ENCODE data around the gene TCL1B. TPM values are rescaled to one million over a fixed set of nuclear protein-coding genes. Genes with fewer than 3 reads are reported as not detected.
"Not testable (repeated sequence)": the region's sequence is repeated elsewhere in the genome, so short reads cannot be mapped to it uniquely, and the experiment has no call there.

TCL1B gene
- total RNA-seq, 5 donors from 2014 or later (not counting 1 experiment from before 2014, with no cell fraction given): 0.21 to 2.0 (median 0.70) TPM; not detected in 1

DNA sequence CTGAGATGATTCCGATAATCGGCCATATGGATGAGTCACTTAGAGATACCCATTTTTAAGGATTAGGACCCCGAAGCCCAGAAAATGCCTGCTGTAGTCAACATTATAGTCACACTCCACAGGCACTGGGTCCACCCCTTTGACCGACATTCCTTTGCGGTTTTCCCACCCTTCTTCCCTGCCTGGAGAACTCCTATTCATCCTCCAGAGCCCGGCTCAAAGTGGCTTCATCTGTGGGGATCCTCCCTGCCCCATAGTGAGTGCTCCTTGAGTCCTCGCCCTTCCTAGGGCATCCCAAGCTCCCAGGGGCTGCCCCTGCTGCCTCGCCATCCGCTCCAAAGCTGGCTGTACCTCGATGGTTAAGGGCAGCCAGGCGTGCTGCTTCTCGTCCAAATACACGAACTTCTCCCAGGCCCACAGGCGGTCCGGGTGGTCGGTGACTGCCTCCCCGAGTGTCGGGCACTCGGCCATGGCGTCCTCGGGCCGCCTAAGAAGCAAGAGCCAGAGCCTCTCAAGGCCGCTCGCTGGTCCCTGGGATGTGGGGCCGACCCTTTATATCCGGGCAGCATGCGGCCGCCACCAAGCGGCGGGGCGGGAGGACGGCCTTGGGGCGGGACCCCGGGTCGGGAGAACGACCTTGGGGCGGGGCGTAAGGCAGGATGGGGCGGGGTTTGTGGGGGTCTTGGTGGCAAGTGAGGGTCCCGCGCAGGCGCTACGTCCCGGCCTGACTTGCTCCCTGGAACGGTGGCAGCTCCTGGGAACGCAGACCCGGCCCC lies 27.6 kb downstream of the TCL1B start, which contains the start of gene TCL1A:
Gene TCL1A, minus strand, starts transcription at position 530 of the 776 bp plus-strand sequence. Its CDS starts 59 bp downstream, at position 471.
- ATAC-seq (replicated peaks in 1 of 4) (no peak), DNase-seq (no peak)
- POLR2A ChIA-PET: no interaction called here
- WGBS (ENCODE audit: insufficient coverage): 52% methylated on average over 42 of the region's 47 CpGs
- no peaks in the 10 kb centered on the region for H3K4me1 ChIP-seq (ENCODE audit: control insufficient read depth in 1 of 2, extremely low read depth in 1 of 2, insufficient read depth in 2 of 2, low read length in 2 of 2)
- Mint-ChIP-seq H3K4me1 (no peaks in the 10 kb centered on the region), H3K36me3 (no peaks in the 10 kb centered on the region), H3K4me3 (peak within 1 kb of the TSS in 1 of 3 donors; percentile 76), H3K9me3 (no peaks in the 10 kb centered on the region), H3K27ac (peak within 1 kb of the TSS in 1 of 2 donors; percentile 51), H3K27me3 (peaks cover 33 to 37% of the 10 kb centered on the region in 2 donors)
- H3K36me3 ChIP-seq (ENCODE audit: control insufficient read depth in 2 of 2, extremely low read depth in 1 of 2, insufficient read depth in 1 of 2, low read length in 1 of 2): no peaks in the 10 kb centered on the region
- H3K27ac ChIP-seq (ENCODE audit: low read length): no peak within 1 kb of the TSS
- peaks cover 0 to 29% of the 10 kb centered on the region in 2 experiments for H3K27me3 ChIP-seq (replicated peaks in 1 of 2; ENCODE audit: control insufficient read depth in 2 of 2, extremely low read depth in 1 of 2, insufficient read depth in 2 of 2, low read length in 1 of 2)
- CTCF ChIA-PET: no interaction called here
- H3K9me3 ChIP-seq: no peaks in the 10 kb centered on the region
- H3K4me3 ChIP-seq (ENCODE audit: control insufficient read depth in 1 of 2, extremely low read depth in 1 of 2, low read length in 1 of 2): no peak within 1 kb of the TSS

DNA sequence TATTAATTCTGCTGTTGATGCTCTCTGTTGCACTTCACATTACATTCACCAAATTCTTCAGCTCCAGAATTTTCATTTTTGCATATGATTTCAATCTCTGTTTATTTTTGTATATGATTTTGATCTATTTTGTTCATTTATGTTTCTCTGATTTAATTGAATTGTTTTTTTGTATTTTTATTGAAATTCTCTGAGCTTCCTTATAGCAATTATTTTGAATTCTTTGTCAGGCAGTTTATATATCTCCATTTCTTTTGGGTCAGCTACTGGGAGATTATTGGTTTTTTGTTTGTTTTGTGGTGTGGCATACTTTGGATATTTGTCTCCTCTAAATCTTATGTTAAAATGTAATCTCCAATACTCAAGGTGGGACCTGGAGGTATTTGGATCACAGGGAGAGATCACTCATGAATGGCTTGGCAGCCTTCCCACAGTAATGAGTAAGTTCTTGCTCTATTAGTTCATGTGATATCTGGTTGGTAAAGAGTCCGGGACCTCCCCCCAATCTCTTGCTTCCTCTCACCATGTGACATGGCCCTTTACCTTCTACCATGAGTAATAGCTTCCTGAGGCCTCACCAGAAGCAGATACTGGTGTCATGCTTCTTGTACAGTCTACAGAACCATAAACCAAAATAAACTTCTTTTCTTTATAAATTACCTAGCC lies 36.4 kb downstream of the TCL1B start:
- Histone ChIP-seq H3K36me3 (ENCODE audit: control insufficient read depth in 2 of 2, extremely low read depth in 1 of 2, insufficient read depth in 1 of 2, low read length in 1 of 2) (no peaks in the 10 kb centered on the region), H3K9me3 (no peaks in the 10 kb centered on the region), H3K4me1 (ENCODE audit: control insufficient read depth in 1 of 2, extremely low read depth in 1 of 2, insufficient read depth in 2 of 2, low read length in 2 of 2) (no peaks in the 10 kb centered on the region), H3K27me3 (replicated peaks in 1 of 2; ENCODE audit: control insufficient read depth in 2 of 2, extremely low read depth in 1 of 2, insufficient read depth in 2 of 2, low read length in 1 of 2) (peaks cover 0 to 15% of the 10 kb centered on the region in 2 experiments), H3K27ac (ENCODE audit: low read length) (no peak overlapping the region), H3K4me3 (ENCODE audit: control insufficient read depth in 1 of 2, extremely low read depth in 1 of 2, low read length in 1 of 2) (no peak overlapping the region)
- Mint-ChIP-seq H3K9me3 (peaks cover 11 to 17% (median 12%) of the 10 kb centered on the region in 3 donors), H3K27me3 (peaks cover 26 to 29% of the 10 kb centered on the region in 2 donors), H3K27ac (no peak overlapping the region), H3K4me3 (no peak overlapping the region), H3K4me1 (no peaks in the 10 kb centered on the region), H3K36me3 (no peaks in the 10 kb centered on the region)
- ATAC-seq (replicated peaks in 1 of 4): no peak
- ChIA-PET POLR2A (interaction anchor here in 1 of 2 donors (0.6 kb wide), 1 partner anchor 30 kb away, joined by 3 read pairs; no protein-coding TSS in a partner anchor), CTCF (no interaction called here)
- WGBS (ENCODE audit: insufficient coverage): no CpG with 5 or more reads among the region's 1 CpG
- DNase-seq: no peak

DNA sequence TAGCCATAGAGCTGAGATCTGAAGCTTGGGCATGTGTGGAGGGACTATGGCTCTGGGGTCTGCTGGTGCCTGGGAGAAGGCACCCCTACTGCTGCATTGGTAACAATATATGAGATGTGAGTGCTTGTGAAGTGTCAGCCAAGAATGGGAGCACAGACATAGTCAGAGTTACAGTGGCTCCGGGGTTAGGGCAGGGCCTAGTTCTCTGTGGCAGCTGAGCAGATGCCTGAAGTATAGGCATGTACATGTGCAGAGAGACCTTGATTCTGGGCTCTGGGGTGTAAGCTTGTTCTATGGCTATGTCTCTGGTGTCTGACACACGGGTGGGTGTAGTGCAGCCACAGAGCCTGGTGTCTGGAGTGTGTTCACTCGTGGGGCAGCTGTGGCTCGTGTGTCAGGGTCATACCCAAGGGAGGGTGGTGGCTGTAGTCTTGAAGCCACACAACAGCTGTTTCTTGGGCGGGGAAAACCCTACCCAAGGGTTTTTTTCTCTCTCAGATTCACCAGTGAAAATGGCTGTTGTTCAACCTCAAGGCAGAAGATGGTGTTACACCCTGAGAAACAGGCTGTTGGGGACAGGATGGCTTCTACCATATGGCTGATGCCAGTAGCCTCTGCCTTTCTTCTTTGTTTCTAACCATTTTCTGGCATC lies 39.6 kb downstream of the TCL1B start:
- Mint-ChIP-seq H3K9me3 (peaks cover 11 to 17% (median 12%) of the 10 kb centered on the region in 3 donors), H3K4me3 (no peak overlapping the region), H3K4me1 (peaks cover 0 to 4% (median 0%) of the 10 kb centered on the region in 3 donors), H3K27me3 (peaks cover 49 to 53% of the 10 kb centered on the region in 2 donors), H3K27ac (peak overlapping the region in 1 of 2 donors; percentile 32), H3K36me3 (no peaks in the 10 kb centered on the region)
- peaks cover 0 to 15% of the 10 kb centered on the region in 2 experiments for H3K27me3 ChIP-seq (replicated peaks in 1 of 2; ENCODE audit: control insufficient read depth in 2 of 2, extremely low read depth in 1 of 2, insufficient read depth in 2 of 2, low read length in 1 of 2)
- H3K4me3 ChIP-seq (ENCODE audit: control insufficient read depth in 1 of 2, extremely low read depth in 1 of 2, low read length in 1 of 2): no peak overlapping the region
- H3K27ac ChIP-seq (ENCODE audit: low read length): no peak overlapping the region
- no peaks in the 10 kb centered on the region for H3K9me3 ChIP-seq
- DNase-seq: peak in 1 of 35 experiments; percentile 10
- POLR2A ChIA-PET: no interaction called here
- ATAC-seq (replicated peaks in 1 of 4): no peak
- H3K4me1 ChIP-seq (ENCODE audit: control insufficient read depth in 1 of 2, extremely low read depth in 1 of 2, insufficient read depth in 2 of 2, low read length in 2 of 2): no peaks in the 10 kb centered on the region
- CTCF ChIA-PET: no interaction called here
- WGBS (ENCODE audit: insufficient coverage): 70% methylated on average over 2 of the region's 5 CpGs
- no peaks in the 10 kb centered on the region for H3K36me3 ChIP-seq (ENCODE audit: control insufficient read depth in 2 of 2, extremely low read depth in 1 of 2, insufficient read depth in 1 of 2, low read length in 1 of 2)

DNA sequence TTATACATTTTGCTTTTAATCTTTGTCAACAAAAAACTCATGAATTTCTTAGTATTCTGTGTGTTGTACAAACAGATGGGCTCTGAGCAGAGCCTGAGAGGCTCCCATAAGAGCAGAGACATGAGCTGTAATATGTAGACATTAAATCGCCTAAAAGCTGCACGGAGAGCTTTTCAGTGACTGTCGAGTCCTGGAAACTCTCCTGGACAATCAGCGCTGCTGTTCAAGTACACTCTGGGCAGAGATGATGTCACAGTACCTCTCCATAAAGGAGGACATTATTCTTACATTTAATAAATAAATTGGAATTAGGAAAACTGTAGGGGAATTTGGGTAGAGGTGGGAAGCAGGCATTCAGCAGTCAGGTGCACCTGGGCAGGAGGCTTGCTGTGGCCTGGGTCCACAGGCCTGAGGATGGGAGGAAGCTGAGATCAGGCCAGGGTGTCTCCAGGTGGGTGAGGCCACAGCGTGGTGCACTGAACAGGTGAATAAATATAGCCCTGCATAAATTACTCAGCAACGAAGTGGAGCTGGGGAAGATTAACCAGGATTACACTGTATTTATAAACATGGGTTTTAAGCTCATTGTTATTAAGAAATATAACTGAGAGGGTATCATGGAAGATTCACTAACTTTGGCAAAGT lies 41.0 kb downstream of the TCL1B start:
- DNase-seq (no peak), ATAC-seq (replicated peaks in 1 of 4) (no peak)
- Histone ChIP-seq H3K27me3 (replicated peaks in 1 of 2; ENCODE audit: control insufficient read depth in 2 of 2, extremely low read depth in 1 of 2, insufficient read depth in 2 of 2, low read length in 1 of 2) (peaks cover 0 to 15% of the 10 kb centered on the region in 2 experiments), H3K4me3 (ENCODE audit: control insufficient read depth in 1 of 2, extremely low read depth in 1 of 2, low read length in 1 of 2) (no peak overlapping the region), H3K36me3 (ENCODE audit: control insufficient read depth in 2 of 2, extremely low read depth in 1 of 2, insufficient read depth in 1 of 2, low read length in 1 of 2) (no peaks in the 10 kb centered on the region), H3K4me1 (ENCODE audit: control insufficient read depth in 1 of 2, extremely low read depth in 1 of 2, insufficient read depth in 2 of 2, low read length in 2 of 2) (no peaks in the 10 kb centered on the region), H3K9me3 (no peaks in the 10 kb centered on the region), H3K27ac (ENCODE audit: low read length) (no peak overlapping the region)
- H3K9me3 Mint-ChIP-seq: peaks cover 11 to 14% (median 12%) of the 10 kb centered on the region in 3 donors
- no peaks in the 10 kb centered on the region for H3K36me3 Mint-ChIP-seq
- H3K4me1 Mint-ChIP-seq: peaks cover 0 to 4% (median 0%) of the 10 kb centered on the region in 3 donors
- no peak overlapping the region for H3K4me3 Mint-ChIP-seq
- H3K27ac Mint-ChIP-seq: no peak overlapping the region
- peaks cover 49 to 55% of the 10 kb centered on the region in 2 donors for H3K27me3 Mint-ChIP-seq
- CTCF ChIA-PET: no interaction called here
- POLR2A ChIA-PET: no interaction called here
- 93% methylated on average over 2 of the region's 6 CpGs for WGBS (ENCODE audit: insufficient coverage)

DNA sequence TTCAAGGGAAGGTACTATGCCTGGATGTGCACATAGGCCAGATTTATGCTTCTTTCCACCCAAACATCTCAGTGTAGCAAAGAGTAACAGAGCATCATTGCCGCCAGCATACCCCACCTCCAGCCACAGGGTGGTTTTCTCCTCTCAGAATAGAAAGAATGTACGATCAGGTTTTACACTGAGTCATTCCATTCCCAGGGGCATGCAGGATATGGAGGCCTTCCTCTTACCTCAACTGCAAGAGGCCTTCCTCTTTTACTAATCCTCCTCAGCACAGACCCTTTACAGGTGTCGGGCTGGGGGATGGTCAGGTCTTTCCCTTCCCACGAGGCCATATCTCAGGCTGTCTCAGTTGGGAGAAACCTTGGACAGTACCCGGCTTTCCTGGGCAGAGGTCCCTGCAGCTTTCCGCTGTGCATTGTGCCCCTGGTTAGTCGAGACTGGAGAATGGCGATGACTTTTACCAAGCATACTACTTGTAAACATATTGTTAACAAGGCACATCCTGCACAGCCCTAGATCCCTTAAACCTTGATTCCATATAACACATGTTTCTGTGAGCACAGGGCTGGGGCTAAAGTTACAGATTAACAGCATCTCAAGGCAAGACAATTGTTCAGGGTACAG lies 43.3 kb downstream of the TCL1B start:
- H3K36me3 Mint-ChIP-seq; H3K4me3 Mint-ChIP-seq; DNase-seq; H3K27ac Mint-ChIP-seq; ATAC-seq (replicated peaks in 1 of 4); H3K4me1 Mint-ChIP-seq; H3K9me3 Mint-ChIP-seq; H3K9me3 ChIP-seq; H3K27ac ChIP-seq (ENCODE audit: low read length); H3K36me3 ChIP-seq (ENCODE audit: control insufficient read depth in 2 of 2, extremely low read depth in 1 of 2, insufficient read depth in 1 of 2, low read length in 1 of 2); POLR2A ChIA-PET; H3K4me3 ChIP-seq (ENCODE audit: control insufficient read depth in 1 of 2, extremely low read depth in 1 of 2, low read length in 1 of 2); H3K4me1 ChIP-seq (ENCODE audit: control insufficient read depth in 1 of 2, extremely low read depth in 1 of 2, insufficient read depth in 2 of 2, low read length in 2 of 2); CTCF ChIA-PET: not testable (repeated sequence)
- peaks cover 0 to 11% of the 10 kb centered on the region in 2 experiments for H3K27me3 ChIP-seq (replicated peaks in 1 of 2; ENCODE audit: control insufficient read depth in 2 of 2, extremely low read depth in 1 of 2, insufficient read depth in 2 of 2, low read length in 1 of 2)
- 71% methylated on average over 4 of the region's 8 CpGs for whole genome bisulfite sequencing (ENCODE audit: insufficient coverage)
- H3K27me3 Mint-ChIP-seq: peaks cover 52 to 54% of the 10 kb centered on the region in 2 donors
